Measurements from ENCODE around the gene TRMT61A.

Gene TRMT61A

DNA sequence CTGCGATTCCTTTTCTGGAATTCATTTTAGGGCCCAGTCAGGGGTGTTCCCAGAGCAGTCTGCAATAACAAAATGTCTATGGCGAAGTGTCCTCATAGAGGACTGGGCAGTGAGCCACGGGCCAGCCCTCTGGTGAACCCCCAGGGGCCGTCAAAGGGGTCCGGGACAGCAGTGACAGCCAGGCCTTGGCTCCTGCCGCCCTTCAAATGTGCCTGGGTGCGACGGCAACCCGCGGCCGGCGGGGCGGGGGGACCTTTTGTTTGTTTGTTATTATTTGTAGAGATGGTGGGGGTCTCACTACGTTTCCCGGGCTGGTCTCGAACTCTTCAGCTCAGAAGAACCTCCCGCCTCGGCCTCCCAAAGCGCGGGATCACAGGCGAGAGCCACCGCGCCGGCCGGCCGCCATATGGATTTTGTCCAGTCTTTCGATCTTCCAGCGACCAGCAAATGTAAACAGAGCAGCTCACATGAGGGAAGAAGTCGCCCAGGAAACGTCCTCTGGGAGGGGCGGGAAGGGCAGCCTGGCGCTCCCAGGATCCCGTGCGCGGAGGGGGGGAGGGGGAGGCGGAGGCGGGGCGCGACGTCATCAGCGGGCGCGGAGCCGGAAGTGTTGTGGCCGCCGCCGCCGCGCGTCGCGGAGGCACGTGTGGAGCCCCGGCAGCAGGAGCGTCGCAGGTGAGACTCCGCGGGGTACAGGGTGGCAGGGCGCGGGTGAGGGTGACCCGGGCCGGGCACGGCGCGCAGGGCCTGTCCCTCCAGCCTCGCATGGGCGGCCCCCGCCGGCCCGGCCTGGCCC lies at the start of gene TRMT61A:
TSS of gene TRMT61A (plus strand) at position 610 of the 796 bp plus-strand sequence. CDS start 783 bp downstream, outside the sequence.
- peak; percentile 95 for DNase-seq

GRCh38 chr14:103480595-103480994 lies 48.4 kb upstream of the TRMT61A start:
- no peak for DNase-seq

DNA sequence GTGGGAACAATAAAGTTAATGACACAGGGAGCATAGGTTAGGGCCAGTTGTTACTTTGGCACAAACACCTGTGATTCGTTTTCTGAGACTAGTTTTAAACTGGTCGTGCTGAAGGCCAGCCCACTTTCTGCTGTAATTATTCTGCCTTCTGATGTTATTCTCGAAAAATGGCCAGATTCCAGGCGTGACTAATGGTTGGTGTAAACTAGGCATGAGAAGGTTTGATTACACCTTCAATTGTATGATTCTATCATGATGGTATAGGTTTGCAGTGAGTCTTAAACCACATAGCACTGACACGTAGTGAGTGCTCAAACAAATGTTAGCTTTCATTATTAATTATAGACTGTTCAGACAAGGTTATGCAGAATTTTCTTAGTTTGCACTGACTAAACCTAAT lies 45.4 kb upstream of the TRMT61A start:
- DNase-seq: no peak

- no peak for DNase-seq
These were observed 43.5 kb upstream of the TRMT61A start for GRCh38 chr14:103485504-103485903.

DNA sequence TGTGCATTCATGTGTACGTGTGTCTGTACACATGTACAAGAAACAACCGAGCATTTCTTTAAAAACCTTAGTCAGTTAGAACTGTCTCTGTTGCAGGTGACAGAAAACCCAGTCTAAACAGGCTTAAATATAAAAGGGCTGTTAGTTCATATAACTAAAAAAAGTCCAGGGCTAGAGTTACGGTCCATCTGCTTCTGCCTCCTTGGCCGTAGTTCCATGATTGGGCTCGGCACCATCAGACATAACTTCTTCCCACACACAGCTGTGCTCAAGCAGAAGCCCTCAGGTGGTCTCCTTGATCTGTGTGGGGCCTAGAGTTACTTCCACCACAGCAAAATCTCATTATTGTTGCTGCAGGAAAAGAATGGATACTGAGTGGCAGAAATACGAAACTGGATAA lies 40.9 kb upstream of the TRMT61A start:
- no peak for DNase-seq

DNA sequence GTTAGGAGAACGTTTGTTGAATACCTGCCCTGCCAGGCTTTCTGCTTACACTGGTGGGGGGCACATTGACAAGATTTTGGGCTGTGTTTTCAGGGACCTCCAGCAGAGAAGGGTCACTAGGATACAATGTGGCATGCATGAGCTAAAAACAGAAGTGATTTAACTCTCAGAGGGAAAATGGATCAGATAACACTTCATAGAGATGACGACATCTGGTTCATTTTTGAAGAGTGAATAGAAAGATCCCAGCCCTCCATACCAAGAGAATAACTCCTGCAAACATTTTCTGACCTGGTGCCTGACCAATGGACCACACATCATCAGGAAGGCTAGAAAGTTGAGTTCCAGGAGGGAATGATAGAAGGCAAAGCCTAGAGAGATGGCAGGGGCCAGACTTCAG lies 40.0 kb upstream of the TRMT61A start:
- no peak for DNase-seq

GRCh38 chr14:103489621-103490020 lies 39.4 kb upstream of the TRMT61A start:
- no peak for DNase-seq

- no peak for DNase-seq
These were observed 37.3 kb upstream of the TRMT61A start for GRCh38 chr14:103491691-103492090.

DNA sequence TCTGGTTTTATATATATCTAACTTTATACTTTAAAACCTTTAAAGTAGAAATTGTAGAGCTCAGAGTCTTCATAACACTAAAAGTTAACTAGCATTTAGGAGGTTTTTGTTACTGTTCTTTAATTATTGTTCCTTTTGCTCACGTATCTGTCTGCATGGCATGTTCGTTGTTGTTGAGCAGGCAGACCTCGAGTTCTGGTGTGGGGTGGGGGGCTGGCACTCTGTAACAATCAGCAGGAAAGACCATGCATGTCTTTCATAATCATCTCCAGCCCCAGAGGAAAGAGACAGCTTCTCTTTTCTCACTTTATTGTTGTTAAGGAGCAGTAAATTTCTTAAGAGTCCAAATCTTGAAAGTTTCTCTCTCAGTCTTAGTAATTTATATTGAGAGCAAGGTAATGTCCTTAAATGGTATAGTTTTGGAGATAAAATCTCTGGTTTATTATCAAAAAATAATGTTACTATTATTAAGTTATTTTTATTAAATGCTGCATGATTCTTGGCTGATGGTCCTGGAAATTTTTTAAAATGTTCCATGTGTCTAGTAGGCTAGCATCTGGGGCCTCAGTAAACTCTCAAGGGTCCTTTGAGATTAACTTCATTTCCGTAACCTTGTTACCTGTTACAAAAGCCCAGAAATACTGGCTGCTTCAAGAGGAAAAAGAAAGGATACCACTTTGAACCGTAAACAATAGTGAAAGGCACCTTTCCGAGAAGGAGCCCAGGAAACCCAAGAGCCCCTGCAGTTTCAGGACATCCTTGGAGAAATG lies 36.7 kb upstream of the TRMT61A start:
- no peak for DNase-seq

DNA sequence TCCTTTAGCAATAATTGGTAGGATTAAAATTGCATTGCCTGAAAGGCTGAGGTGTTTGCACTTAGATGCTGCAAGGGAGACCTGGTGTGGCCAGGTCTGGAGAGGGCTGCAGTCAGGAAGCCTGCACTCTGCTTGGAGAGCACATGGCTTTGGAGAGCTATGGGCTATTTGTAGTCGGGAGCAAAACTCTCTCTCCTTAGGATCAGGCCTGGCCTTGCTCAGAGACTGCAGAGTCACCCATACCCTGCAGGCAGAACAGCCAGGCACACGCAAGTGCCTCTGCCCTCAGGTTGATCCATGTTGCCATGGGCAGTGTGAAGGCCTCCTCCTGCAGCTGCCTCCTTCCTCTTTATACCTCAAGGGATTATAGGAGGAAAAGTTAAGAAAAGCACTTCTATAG lies 33.1 kb upstream of the TRMT61A start:
- DNase-seq: no peak

- no peak for DNase-seq
These were observed 32.2 kb upstream of the TRMT61A start for GRCh38 chr14:103496776-103497175.

- no peak for DNase-seq
These were observed 29.3 kb upstream of the TRMT61A start for GRCh38 chr14:103499709-103500108.

DNA sequence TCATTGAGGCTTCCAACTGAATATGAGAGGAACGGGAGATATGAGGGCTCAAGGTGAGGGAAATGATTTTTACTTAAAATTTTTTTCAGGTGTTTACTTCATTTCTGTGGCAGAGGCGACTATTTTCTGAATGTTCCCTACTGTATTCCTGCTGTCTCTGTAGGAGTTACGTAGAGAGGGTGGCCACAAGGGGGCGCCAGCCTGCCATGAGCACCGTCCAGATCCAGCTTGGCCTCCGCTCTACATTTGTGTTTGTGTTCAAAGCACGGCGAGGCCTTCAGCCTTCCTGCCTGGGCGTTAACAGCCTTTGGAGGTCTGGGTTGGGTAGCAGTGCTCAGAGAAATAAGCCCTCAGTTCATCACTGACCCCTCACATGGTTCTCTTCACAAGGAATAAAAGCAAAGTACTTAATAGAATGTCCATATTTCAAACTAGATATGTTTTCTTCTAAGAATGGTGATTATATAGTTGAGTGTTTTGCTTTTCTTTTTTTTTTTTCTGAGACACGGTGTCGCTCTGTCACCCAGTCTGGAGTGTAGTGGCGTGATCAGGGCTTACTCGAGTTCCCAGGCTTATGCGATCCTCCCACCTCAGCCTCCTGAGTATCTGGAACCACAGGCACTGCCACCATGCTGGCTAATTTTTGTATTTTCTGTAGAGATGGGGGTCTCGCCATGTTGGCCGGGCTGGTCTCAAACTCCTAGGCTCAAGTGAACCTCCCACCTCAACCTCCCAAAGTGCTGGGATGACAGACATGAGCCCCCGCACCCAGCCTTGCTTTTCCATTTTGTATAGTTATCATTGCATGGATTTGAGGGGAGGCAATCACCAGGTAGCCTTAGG lies 28.6 kb upstream of the TRMT61A start:
- peak; percentile 78 for DNase-seq

DNA sequence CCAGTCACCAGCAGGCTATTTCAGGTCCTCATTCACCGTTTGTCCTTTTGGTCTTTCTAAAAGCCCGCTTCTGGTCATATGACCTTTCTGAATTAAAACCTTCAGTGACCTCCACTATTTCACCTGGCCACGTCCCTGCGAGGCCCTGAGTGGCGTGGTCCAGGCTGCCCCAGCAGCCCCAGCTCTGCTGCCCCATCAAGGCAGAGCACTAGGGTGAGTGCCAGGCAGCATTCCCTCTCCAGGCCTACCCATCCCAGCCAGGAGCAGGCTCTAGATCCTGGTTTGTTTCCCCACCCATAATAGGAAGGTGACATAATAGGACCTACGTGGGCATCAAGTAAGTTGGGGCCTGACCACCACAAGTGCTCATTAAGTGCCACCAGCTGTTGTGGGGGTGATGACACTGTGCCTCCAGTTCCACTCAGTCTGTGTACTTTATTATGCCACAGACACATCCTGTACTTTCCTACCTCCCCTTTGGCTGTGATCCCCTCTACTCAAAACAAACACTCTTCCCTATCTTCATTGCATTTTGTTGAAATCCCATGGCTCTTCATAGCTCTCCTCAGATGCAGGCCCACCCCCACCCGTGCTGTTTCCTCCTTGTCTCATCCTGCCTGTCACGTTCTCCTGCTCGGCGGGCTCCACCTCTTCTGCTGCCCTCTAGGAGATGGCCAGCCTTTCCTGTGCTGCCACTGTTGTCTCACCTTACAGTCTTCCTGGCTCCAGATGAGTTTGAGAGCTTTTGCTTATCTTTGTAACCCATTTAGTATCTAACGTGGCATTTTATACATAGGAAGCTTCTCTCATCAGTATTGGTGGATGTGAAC lies 27.7 kb upstream of the TRMT61A start:
- DNase-seq: no peak

DNA sequence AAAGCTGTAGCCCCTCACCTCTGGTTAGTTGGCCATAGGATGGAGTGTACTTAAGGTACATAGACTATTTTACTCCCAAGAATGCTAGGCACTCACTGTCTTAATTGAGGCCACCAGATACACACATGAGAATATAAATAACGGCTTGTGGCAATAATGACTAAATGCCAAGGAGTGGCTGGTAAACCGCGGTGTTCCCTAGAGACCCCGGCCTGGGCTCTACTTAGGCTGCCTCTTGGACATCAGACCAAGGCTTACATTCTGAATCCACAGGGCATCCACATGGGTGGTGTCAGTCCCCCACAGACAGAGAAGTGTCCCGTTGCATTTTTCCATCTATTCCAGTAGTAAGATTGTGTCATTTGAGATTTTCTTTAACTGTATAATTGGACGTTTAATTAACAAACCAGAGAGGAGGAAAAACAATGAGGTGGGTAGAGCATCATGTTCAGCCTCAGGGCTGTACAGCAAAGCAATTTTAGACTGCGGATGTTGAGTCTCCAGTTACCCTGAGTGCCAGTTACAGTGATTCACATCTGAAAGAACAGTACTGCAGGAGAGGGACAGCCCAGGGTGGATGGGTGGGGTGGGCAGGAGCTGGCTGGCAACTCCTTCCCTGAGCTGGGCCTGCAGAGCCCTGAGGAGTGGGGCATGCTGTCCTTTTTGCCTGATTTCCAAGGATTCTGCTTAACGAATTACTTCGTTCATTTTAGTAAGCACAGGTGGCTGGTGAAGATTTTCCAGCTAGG lies 26.9 kb upstream of the TRMT61A start:
- no peak for DNase-seq

GRCh38 chr14:103502877-103503276 lies 26.1 kb upstream of the TRMT61A start:
- DNase-seq: no peak

- DNase-seq: no peak
These were observed 25.7 kb upstream of the TRMT61A start for GRCh38 chr14:103503296-103503695.

DNA sequence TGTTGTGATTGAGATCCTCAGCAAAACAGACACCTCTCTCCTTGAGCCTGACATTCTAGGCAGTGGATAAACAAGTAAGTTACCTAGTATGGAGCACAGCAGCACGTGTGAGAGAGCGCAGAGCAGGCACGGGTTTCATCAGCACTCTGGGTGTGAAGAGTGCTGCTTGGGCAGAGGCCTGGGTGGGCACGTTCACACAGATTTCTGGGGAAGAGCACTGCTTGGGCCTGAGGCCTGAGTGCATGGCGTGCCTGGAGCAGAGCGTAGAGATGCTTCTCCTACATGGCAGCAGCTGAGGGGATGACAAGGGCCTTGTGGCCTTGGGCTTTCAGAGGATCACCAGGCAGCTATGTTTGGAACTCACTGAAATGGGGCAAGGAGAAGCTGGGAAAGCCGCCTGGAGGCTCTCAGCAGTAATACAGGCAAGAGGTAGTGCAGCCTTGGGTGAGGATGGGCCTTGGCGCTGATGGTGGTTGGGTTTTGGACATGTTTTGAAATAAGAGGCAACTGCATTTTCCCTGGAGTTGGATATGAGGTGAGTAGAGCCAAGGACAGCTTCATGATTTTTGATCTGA lies 23.9 kb upstream of the TRMT61A start:
- no peak for DNase-seq

GRCh38 chr14:103507751-103508150 lies 21.2 kb upstream of the TRMT61A start:
- no peak for DNase-seq

GRCh38 chr14:103508521-103509329 lies 20.3 kb upstream of the TRMT61A start:
- DNase-seq: no peak

Measured in NCI-H2107 (cell line).